GM19455 (cell line): Measurements from ENCODE around the gene LYZL2.
"Not testable (repeated sequence)": the region's sequence is repeated elsewhere in the genome, so short reads cannot be mapped to it uniquely, and the experiment has no call there.

Experiments used
- ATAC-seq: cut with Tn5 transposase; IDR thresholded peaks from one replicate; pipeline ENCODE4 v1.9.1; 2021; ENCODE audit not compliant: unreplicated experiment

LYZL2 gene

GRCh38 chr10:30596013-30596412 lies 33.5 kb downstream of the LYZL2 start:
- ATAC-seq: no peak

- ATAC-seq: no peak
Observed at GRCh38 chr10:30594077-30594476, 35.5 kb downstream of the LYZL2 start.

- not testable (repeated sequence) for ATAC-seq
Observed at GRCh38 chr10:30592770-30593169, 36.8 kb downstream of the LYZL2 start.

- no peak for ATAC-seq
Observed at GRCh38 chr10:30591249-30591670, 38.3 kb downstream of the LYZL2 start.

GRCh38 chr10:30589441-30589840 lies 40.1 kb downstream of the LYZL2 start:
- ATAC-seq: no peak

- peak; percentile 73 for ATAC-seq
Observed at GRCh38 chr10:30587522-30588031, 42.0 kb downstream of the LYZL2 start.

- no peak for ATAC-seq
Observed at GRCh38 chr10:30586828-30587227, 42.7 kb downstream of the LYZL2 start.

- peak; percentile 57 for ATAC-seq
Observed at GRCh38 chr10:30583778-30584415, 45.7 kb downstream of the LYZL2 start.

- ATAC-seq: no peak
Observed at GRCh38 chr10:30581779-30582380, 47.7 kb downstream of the LYZL2 start.

GRCh38 chr10:30580676-30581075 lies 48.9 kb downstream of the LYZL2 start:
- ATAC-seq: no peak

- ATAC-seq: no peak
Observed at GRCh38 chr10:30580241-30580640, 49.3 kb downstream of the LYZL2 start.

GRCh38 chr10:30579574-30579973 lies 50.0 kb downstream of the LYZL2 start:
- ATAC-seq: no peak

- ATAC-seq: no peak
Observed at GRCh38 chr10:30577048-30577447, 52.5 kb downstream of the LYZL2 start.

GRCh38 chr10:30576641-30577040 lies 52.9 kb downstream of the LYZL2 start:
- ATAC-seq: no peak

- no peak for ATAC-seq
Observed at GRCh38 chr10:30574432-30574796, 55.1 kb downstream of the LYZL2 start.

- ATAC-seq: no peak
Observed at GRCh38 chr10:30573721-30574431, 55.7 kb downstream of the LYZL2 start.

- ATAC-seq: no peak
Observed at GRCh38 chr10:30565449-30565848, 64.1 kb downstream of the LYZL2 start.

- no peak for ATAC-seq
Observed at GRCh38 chr10:30562787-30563186, 66.8 kb downstream of the LYZL2 start.
